GM19468 (cell line): ENCODE data around the gene DSG2.

Experiments used
- ATAC-seq: cut with Tn5 transposase; IDR thresholded peaks from one replicate; pipeline ENCODE4 v1.9.1; 2021; ENCODE audit warnings: mild to moderate bottlenecking, moderate library complexity, moderate number of reproducible peaks; ENCODE audit not compliant: unreplicated experiment; ENCODE audit errors: extremely low read depth

Gene DSG2

DNA sequence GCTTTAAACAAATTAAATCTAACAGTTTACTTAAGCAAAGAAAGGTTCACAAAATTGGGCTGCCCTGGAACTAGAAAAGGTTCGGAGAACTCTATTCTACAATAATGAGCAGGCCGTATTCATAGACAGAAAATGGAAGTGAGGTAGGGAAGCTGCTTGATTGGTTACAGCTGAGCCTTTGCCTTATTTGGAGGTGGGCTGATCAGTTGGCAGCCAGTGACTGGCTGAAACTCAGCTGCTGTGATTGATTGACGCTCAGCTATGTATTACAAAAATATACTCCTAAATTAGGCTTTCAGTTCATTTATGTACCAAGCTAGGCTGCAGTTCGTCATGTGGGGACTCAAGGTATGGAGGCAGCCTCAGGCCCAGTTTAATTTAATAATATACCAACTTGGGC, 51.4 kb downstream of the DSG2 start:
- no peak for ATAC-seq

DNA sequence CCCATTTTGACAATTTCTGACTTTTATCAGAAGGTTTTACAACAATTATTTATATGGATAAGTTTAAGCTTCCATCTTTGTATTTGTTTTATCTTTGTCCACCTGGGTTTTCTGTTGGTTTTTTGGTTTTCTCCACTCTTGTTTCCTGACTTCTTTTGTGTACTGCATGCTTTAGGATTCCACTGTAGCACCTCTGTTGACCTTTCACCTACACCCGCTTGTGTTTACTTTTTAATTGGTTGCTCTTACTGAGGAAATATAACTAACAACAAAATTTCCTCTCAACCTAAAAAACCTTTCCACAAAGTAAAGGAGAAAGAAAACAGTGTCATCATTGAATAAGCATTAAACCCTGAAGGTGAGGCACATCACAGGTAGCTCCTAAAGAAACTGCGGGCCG, 53.9 kb downstream of the DSG2 start:
- ATAC-seq: no peak

DNA sequence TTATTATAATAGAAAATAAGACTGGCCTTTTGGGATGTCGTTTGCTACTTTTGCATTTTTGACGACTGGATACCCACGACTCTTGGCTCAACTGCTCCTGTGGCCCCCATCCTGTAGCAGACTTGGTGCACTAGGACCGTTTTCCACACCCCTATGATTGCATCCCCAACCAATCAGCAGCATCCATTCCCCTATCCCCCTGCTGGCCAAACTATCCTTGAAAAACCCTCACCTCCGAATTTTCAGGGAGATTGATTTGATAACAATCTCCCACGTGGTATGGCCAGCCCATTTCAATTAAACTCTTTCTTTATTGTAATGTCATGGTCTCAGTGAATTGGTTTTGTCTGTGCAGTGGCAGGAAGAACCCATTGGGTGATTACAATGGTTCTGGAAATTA, 55.8 kb downstream of the DSG2 start:
- no peak for ATAC-seq

DNA sequence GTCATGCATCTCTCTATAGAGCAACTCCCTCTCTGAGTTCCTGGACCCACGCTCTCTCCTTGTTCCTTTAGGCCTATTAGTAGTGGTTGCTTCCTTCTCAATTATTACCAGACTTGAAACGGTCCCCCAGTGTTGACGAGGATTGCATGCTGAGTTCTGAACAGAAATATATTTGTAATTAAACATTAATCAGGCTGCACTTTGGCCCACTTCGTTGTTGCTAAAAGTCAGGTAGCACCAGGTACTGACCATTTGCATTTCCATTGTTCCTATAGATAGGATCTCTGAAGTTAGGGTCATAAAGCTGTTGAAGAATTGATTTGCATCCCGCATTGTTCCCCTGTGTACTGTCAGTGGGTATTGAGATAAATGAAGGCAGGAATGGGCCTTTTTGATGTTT, 56.8 kb downstream of the DSG2 start:
- ATAC-seq: no peak

DNA sequence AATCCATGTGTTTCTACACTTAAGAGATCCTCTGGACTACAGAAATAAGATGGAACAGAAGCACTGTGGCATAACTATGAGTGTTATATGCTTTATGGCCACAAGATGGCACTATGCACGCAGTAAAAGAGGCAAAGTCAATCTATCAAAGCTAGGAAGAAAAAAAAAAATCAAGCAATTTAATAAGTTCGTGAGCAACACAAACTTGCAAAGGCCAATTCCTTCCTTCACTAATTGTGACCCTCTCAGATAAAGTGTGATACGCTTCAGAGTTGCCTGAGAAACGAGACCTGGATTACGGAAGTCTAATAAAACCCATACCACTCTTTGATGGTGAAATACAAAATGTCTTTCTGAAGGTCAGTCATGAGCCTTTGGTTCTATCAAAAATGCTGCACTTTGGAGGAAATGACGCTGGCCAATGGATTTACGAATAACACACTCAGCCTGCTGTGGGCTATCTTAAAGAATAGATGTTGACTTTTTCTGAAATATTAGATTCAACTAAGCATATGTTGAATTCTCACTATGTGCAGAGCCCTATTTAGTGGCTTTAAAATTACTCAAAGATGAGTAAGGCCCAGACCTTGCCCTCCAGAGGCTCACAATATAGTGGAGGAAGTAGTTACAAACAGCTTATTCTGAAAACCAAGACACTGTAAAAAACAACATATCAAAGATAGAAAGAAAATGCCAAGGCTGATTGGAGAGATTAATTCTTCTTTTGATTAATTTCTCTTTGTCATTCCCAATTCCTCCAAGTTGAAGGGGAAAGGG, 58.2 kb downstream of the DSG2 start:
- peak; percentile 45 for ATAC-seq

DNA sequence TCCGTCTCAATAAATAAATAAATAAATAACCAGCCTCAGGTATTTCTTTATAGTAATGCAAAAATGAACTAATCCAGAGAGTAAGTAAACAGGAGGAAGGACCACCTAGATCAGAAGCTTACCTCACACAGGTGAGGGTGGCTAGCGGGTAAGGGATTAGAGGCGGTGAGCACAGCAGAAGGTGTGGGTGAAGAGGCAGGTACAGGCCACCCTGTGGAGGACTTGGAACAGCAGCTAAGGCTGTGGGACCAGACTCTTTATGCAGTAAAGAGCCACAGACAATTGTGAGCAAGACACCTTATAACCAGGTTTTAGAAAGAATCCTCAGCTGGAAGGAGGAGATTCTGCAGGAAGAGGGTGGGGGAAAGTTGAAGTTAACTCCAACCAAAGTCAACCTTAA, 59.5 kb downstream of the DSG2 start:
- ATAC-seq: no peak

DNA sequence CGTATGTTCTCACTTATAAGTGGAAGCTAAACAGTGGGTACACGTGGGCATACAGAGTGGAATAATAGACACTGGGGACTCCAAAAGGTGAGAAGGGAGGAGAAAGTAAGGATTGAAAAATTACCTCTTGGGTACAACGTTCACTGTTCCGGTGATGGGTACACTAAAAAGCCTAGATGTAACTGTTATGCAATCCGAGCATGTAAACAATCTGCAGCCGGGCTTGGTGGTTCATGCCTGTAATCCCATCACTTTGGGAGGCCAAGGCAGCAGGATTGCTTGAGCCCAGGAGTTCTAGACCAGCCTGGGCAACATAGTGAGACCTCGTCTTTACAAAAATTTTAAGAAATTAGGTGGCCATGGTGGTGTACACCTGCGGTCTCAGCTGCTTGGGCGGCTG, 60.6 kb downstream of the DSG2 start:
- no peak for ATAC-seq

DNA sequence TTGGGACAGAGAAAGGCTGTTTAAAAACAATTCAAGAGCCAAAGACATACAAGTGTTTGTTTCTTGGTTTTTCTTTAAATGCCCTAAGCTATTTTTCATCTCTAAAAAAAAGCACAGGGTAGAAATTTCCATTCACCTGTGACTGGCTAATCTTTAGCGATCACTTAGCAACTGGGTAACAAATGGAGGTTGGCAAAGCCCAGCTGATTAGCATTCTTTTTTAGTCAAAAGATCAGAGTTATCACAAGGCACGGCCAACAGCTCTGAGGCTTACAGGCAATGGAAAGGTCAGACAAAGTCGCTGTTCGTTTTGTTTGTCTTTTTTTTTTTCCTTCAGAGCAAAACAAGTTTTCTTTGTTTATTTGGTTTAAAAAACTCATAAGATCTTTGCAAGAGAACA, 64.7 kb downstream of the DSG2 start:
- ATAC-seq: no peak

DNA sequence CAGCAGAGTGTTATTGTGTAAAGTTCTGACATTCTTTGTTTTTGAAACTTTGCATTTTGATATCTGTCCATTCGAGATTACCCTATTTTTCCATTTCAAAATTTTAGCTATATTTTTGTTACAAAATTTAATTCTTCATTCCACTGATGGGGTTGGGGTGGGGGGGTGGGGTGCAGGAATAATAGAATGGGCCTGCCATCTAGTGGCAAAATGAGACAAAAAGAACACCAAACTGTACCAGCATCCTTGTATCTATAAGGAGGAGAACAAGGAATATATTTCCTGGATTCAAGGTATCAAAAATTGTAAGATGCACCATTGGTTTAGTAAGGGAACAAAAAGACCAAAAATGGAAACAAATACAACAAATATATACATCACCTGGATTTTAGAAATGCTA, 65.8 kb downstream of the DSG2 start:
- ATAC-seq: no peak

DNA sequence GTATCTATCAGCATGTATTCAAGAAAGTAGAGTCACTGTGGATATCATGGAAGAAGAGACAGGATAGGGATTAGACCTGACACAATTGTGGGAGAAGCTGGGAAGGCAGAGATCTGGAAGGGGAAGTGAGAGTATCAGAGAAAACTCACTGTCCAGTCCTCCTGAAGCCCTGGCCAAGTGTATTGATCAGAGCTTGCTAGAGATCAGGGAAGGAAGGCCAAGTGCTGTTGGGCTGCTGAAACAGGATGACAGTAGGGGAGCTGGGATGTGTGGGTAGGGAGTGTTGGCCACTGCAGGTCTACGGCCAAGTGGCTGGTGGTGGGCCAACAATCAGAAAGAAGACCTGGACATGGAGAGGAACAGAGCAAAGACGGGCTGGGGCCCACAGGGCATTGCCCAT, 67.4 kb downstream of the DSG2 start:
- ATAC-seq: no peak

DNA sequence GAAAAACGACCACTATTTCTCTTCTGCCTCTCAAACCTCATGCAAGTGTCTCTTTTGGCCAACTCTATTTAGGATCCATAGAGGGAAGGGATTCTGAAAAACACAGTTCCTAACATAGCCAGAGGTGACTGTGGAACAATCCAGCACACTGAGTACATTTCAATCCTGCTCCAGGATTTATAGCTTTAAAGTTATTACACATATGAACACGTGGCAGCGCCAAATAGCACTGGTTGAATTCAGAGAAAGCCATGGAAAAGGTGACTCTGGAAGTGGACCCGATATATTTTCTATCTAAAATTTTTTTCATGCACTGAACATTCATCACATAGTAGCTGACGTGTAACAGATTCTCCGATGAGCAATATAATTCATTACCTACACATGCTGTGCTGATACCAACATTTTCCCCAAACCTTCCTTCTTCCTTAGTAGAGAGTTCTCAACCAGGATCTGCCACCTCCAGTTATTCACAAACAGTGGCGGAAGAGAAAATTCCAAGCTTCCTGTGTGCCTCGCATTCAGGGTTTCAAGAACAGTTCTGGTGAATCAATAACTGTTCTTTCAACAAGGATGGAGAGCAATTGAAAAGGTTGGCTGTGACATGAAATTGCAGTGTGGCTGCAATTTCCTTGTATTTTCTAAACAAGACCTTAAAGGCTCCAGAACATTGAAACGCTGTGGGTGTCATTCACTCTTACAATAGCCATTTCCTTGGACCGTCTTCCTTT, 68.0 kb downstream of the DSG2 start:
- ATAC-seq: no peak

DNA sequence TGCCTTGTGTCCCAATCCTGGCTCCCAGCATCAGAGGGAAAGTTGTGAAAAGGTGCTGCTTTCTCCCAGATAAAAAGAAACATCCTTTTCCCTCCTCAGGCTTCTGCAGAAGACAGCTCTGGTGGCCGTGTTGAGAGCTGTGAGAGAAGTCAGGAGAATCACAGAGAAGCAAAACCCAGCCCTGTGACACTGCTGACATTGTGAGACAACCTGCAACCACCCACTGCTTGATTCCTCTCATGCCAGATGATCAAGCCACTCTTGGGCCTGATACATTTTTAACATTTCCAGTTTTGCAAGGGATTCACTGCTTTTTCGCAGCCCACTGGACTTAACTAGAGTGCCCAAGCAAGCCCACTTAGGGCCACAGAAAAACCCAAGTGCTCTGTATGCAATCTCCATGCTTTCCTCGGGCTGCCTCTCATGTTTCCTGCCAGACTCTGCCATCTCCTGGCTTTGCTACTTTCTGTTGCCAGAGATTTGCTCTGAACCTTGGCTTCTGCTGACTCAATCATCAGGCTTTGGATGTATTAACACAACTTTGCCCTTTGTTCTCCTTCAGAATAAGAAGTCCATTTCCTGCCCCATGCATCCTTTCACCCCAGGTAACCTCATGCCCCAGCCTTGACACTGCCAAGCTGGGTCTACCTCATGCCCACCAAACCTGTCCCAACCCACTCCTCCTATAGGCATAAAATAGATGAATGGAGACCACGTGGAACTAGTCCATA, 68.8 kb downstream of the DSG2 start:
- ATAC-seq: no peak

DNA sequence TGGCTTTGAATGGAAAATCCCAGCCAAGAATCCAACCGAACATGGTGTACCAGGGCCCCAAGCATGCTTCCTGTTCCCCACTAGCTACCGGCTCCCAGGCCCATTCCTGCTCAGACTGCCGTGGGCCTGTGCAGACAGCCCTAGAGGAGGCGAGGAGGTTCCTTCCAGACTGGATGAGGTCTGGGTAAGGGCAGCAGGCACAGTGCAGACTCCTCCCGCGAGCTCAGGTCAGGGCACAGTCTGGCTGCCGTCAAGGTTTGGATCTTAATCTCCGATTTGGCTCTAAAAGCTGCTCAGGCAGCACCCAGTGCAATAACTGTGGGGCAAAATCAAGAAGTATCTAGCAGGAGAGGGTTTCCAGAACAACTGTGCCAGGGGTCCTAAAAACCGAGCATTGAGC, 74.4 kb downstream of the DSG2 start:
- ATAC-seq: no peak

DNA sequence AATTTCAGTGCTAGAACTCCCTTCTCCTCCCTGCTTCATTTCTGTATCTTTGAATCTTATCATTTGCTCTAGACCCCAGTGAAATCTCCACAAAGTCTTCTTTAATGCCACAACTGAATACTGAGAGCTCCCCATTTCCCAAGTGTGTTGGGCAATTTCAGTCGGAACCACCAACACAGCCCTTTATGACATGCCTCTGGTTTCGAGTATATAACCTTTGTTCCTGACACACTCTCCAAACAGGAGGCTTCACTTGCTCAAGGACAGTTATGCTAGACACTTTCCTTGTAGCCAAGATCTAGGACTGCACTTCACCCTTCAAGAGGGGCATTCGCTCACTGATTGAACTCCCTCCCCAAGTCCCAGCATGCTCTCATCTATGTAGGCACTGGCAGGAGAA, 75.1 kb downstream of the DSG2 start:
- ATAC-seq: no peak

DNA sequence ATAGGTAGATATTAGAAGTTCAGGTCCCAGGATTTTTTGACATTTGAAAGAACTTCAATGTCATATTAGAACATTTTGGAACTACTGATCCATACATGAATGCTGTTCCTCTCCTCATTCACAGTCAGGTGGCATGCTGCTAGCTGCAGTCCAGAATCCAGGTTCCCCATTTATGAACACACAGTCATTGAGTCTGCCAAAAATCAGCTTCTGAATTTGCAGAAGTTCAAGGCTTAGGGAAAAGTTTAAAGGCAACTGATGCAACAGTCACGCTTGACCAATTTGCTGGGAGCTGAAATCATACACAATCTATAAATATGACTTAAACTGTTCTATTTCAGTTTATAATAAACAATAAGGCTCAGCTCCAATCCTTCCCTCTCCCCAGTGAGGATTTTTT, 76.4 kb downstream of the DSG2 start:
- ATAC-seq: no peak

DNA sequence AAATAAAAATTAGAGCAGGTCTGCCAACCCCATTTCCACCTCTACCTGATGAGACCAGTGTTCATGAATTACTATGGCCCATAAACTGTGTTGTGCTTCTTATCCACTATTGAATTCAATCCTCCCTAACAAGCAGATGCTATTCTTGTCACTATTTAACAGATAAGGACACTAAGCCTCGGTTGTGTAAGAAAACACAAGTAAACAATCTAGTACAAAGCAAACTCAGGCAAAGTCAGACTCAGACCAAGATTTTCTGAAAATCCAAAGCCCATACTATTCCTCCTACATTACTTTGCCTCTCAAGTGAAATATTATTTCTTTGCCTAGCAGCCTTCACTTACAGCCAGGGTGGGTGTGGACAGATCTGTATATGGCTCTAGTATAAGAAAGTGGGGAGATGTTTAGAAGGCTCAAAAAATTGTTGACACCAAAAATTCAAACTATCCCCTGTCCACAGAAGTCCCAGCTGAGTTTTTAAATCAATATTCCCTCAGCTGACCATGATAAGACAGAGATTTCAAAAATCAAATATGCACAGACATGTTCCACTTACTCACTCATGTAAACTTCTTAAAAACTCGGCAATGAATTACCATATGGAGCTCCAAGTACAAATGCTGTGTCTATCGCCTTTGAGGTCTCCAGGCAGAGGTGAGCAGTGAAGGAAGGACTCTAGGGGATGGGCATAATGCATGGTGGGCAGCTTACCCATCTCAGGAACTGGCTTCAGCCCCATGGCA, 77.7 kb downstream of the DSG2 start:
- no peak for ATAC-seq

DNA sequence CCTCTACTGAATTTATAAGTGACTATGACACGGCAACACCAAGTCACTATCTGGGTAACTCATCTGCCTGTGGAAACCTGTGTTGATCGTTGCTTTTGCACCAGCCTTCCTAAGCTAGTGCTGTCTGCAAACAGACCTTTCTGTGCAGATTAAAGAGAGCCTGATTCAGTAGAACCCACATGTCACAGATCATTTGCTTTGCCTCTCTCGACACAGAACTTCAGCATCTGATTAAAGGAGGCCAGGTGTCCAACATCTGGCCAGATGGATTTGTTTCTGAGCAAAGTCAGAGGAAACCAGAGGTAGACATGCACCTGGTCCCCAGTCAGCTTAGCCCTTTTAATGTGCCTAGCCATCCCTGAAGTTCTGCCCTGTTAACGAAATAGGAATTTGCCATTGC, 78.7 kb downstream of the DSG2 start:
- ATAC-seq: peak; percentile 62

DNA sequence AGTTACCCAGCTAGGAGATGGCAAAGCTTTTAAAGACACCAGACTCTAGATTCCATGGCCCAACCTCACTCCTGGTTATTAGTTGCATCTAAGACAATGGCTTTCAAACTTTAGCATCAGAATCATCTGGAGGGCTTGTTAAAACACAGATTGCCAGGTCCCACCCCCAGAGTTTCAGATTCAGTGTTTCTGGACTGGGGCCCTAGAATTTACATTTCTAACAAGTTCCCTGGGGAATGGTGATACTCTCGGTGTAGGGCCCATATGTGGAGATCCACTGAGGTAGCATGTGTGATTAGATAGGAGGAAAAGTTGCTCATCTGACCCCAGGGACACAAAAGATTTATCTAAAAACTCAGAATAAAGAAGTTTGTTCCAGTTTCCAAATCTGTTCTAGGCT, 79.2 kb downstream of the DSG2 start:
- no peak for ATAC-seq

DNA sequence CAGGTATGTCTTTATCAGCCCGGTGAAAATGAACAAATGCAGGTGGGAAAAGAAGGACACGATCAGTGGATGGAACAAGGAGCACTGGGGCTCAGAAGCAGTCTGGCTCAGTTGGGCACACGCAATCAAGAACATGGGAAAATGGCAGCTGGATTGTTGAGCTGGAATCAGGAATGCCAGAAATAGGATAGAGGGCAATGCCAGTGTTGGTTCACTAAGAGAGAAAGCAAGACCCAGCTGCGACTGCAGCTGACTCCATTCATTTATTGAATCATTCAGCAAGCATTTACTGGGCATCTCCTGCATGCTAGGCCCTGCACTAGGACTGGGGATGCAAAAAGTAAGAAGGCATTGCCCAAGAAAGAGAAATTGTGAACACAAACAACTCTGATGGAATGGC, 80.1 kb downstream of the DSG2 start:
- no peak for ATAC-seq

DNA sequence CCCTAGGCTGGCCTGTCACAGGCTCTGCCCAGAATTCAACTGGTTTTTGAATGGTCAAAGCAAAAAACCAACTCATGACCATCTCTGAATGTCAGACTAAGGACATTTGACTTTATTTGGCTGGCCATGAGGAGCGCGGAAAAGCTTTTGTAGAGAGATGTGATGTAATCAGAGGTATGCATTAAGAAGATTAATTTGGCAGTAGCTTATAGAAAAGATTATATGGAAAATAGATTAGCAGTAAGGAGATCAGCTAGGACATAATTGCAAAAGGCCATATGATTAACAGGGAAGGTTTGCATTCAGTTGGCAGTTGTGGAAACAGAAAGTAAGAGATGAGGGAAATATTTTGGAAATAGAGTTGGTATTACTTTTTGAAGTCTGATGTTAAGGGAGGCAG, 81.4 kb downstream of the DSG2 start:
- ATAC-seq: no peak
